H1 (cell line): ENCODE results near the gene OR5L1. TPM values are rescaled to one million over a fixed set of nuclear protein-coding genes. Genes with fewer than 3 reads are reported as not detected.

Experiments
- CTCF ChIA-PET: fragments of 300-600 bp; sonication (Branson Sonifier 250); formaldehyde crosslinking; loops from one replicate; lab custom pipeline; 2021; ENCODE audit not compliant: partially characterized antibody; lab: Charles Lee
- POLR2A ChIA-PET: fragments of 300-600 bp; sonication (Branson Sonifier 250); formaldehyde crosslinking; loops from one replicate; lab custom pipeline; 2021; ENCODE audit warnings: inconsistent platforms; ENCODE audit not compliant: partially characterized antibody; lab: Charles Lee
- DNase-seq, 2 experiments: peaks; one replicate each; pipeline versions ENCODE4 v3.0.0 to v3.0.0-alpha.2; 2010 to 2022; ENCODE audit warnings: low spot score in 2 of 2, low read depth in 1 of 2, mixed read lengths in 1 of 2
- FAIRE-seq: peaks from 2 replicates; lab custom pipeline; 2011; peaks lifted over from hg19 to GRCh38; lab: Jason Lieb, UNC
- H2AFZ ChIP-seq: 2 replicates; pipeline ENCODE4 v1.8.1; 2012; ENCODE audit warnings: low read length, inconsistent platforms
- H2AK5ac ChIP-seq: 2 replicates; pipeline ENCODE4 v1.6.1; 2013; ENCODE audit warnings: low read depth, low read length
- H2BK120ac ChIP-seq: replicated peaks from 2 replicates; pipeline ENCODE3; 2013; ENCODE audit warnings: low read depth, low read length, inconsistent platforms
- H2BK12ac ChIP-seq: 2 replicates; pipeline ENCODE4 v1.6.1; 2013; ENCODE audit warnings: low read depth, low read length
- H2BK15ac ChIP-seq: 2 replicates; pipeline ENCODE4 v1.6.1; 2013; ENCODE audit warnings: low read length
- H2BK20ac ChIP-seq: 2 replicates; pipeline ENCODE4 v1.6.1; 2013; ENCODE audit warnings: low read length
- H2BK5ac ChIP-seq: 2 replicates; pipeline ENCODE4 v1.6.1; 2013; ENCODE audit warnings: low read depth, low read length
- H3K14ac ChIP-seq: 2 replicates; pipeline ENCODE4 v1.6.1; 2013; ENCODE audit warnings: inconsistent platforms; ENCODE audit not compliant: insufficient read length
- H3K18ac ChIP-seq: 2 replicates; pipeline ENCODE4 v1.6.1; 2013; ENCODE audit warnings: low read length; ENCODE audit errors: extremely low read depth
- H3K23ac ChIP-seq: 2 replicates; pipeline ENCODE4 v1.6.1; 2013; ENCODE audit warnings: inconsistent platforms; ENCODE audit not compliant: insufficient read length
- H3K23me2 ChIP-seq: 2 replicates; pipeline ENCODE4 v1.6.1; 2013; ENCODE audit warnings: low read depth, low read length
- H3K27ac ChIP-seq: 2 replicates; pipeline ENCODE4 v1.6.1; 2011; ENCODE audit warnings: low read depth, low read length, inconsistent platforms
- H3K27me3 ChIP-seq, 4 experiments: replicated peaks in 1 of 4; 1 replicate in 1 of 4; 2 replicates in 3 of 4; pipeline versions ENCODE4 v1.6.1 to v1.8.1; 2011 to 2013; ENCODE audit warnings: low read length in 3 of 4, mild to moderate bottlenecking in 3 of 4, inconsistent platforms in 2 of 4, mixed read lengths in 2 of 4, moderate library complexity in 1 of 4; ENCODE audit not compliant: control insufficient read depth in 3 of 4, insufficient read depth in 3 of 4; ENCODE audit errors: extremely low read depth in 1 of 4
- H3K36me3 ChIP-seq, 4 experiments: 2 replicates each; pipeline versions ENCODE4 v1.6.1 to v1.8.1; 2011 to 2013; ENCODE audit warnings: mild to moderate bottlenecking in 4 of 4, low read length in 3 of 4, moderate library complexity in 2 of 4, control low read depth in 1 of 4, inconsistent platforms in 1 of 4; ENCODE audit not compliant: insufficient read depth in 4 of 4, control insufficient read depth in 2 of 4
- H3K4ac ChIP-seq: replicated peaks from 2 replicates; pipeline ENCODE3; 2013; ENCODE audit warnings: low read length, low read depth, mixed read lengths, inconsistent platforms; ENCODE audit not compliant: insufficient read length
- H3K4me1 ChIP-seq, 4 experiments: replicated peaks in 1 of 4; 1 replicate in 1 of 4; 2 replicates in 3 of 4; pipeline versions ENCODE4 v1.6.1 to v1.8.1; 2011 to 2013; ENCODE audit warnings: low read length in 3 of 4, inconsistent platforms in 2 of 4, mixed read lengths in 1 of 4; ENCODE audit not compliant: insufficient read depth in 4 of 4, control insufficient read depth in 3 of 4
- H3K4me2 ChIP-seq, 2 experiments: 2 replicates each; pipeline versions ENCODE4 v1.6.1 to v1.8.1; 2011 to 2013; ENCODE audit warnings: low read depth in 2 of 2, low read length in 2 of 2, control low read depth in 1 of 2, inconsistent platforms in 1 of 2, mild to moderate bottlenecking in 1 of 2; ENCODE audit not compliant: insufficient read depth in 1 of 2
- H3K4me3 ChIP-seq, 4 experiments: fragments of 200-600, 300-600 bp in 1 of 4; sonication (generic), shearing (Covaris generic), sonication (Bioruptor Twin) in 1 of 4; 2 replicates each; pipeline versions ENCODE4 v1.5.1 to v1.8.1; 2011 to 2016; ENCODE audit warnings: low read length in 4 of 4, low read depth in 3 of 4, control low read depth in 2 of 4, inconsistent platforms in 2 of 4, mild to moderate bottlenecking in 2 of 4, mixed read lengths in 1 of 4, moderate library complexity in 1 of 4; ENCODE audit not compliant: insufficient read depth in 2 of 4; ENCODE audit errors: extremely low read depth in 1 of 4
- H3K56ac ChIP-seq: replicated peaks from 2 replicates; pipeline ENCODE3; 2013; ENCODE audit warnings: low read depth, mild to moderate bottlenecking, mixed read lengths, low read length, inconsistent platforms; ENCODE audit not compliant: insufficient read length
- H3K79me1 ChIP-seq: 2 replicates; pipeline ENCODE4 v1.6.1; 2013; ENCODE audit warnings: low read depth, low read length, control low read depth
- H3K79me2 ChIP-seq, 2 experiments: 2 replicates each; pipeline versions ENCODE4 v1.6.1 to v1.8.1; 2012 to 2013; ENCODE audit warnings: low read length in 2 of 2, mild to moderate bottlenecking in 2 of 2, inconsistent platforms in 1 of 2; ENCODE audit not compliant: insufficient read depth in 2 of 2, control insufficient read depth in 1 of 2
- H3K9ac ChIP-seq, 4 experiments: replicated peaks in 1 of 4; 1 replicate in 1 of 4; 2 replicates in 3 of 4; pipeline versions ENCODE4 v1.6.1 to v1.8.1; 2011 to 2013; ENCODE audit warnings: low read depth in 3 of 4, low read length in 3 of 4, control low read depth in 2 of 4, mild to moderate bottlenecking in 2 of 4, moderate library complexity in 2 of 4, inconsistent platforms in 1 of 4; ENCODE audit errors: extremely low read depth in 1 of 4
- H3K9me3 ChIP-seq, 2 experiments: 2 replicates each; pipeline versions ENCODE4 v1.6.1 to v1.8.1; 2012 to 2013; ENCODE audit warnings: mild to moderate bottlenecking in 2 of 2, moderate library complexity in 2 of 2, control low read depth in 1 of 2, inconsistent platforms in 1 of 2, low read depth in 1 of 2, low read length in 1 of 2, mixed read lengths in 1 of 2; ENCODE audit not compliant: insufficient read depth in 2 of 2
- H4K20me1 ChIP-seq, 2 experiments: replicated peaks in 1 of 2; 2 replicates each; pipeline versions ENCODE3 to v1.8.1; 2011 to 2013; ENCODE audit warnings: inconsistent platforms in 2 of 2, low read length in 2 of 2, mild to moderate bottlenecking in 1 of 2; ENCODE audit not compliant: insufficient read depth in 2 of 2, control insufficient read depth in 1 of 2
- H4K5ac ChIP-seq: 2 replicates; pipeline ENCODE4 v1.6.1; 2013; ENCODE audit warnings: low read length, low read depth, mixed read lengths, inconsistent platforms; ENCODE audit not compliant: insufficient read length
- H4K8ac ChIP-seq: 2 replicates; pipeline ENCODE4 v1.8.0; 2013; ENCODE audit warnings: mild to moderate bottlenecking, moderate library complexity, low read length, inconsistent platforms; ENCODE audit not compliant: insufficient read depth; ENCODE audit errors: extremely low read depth
- H4K91ac ChIP-seq: replicated peaks from 2 replicates; pipeline ENCODE3; 2013; ENCODE audit warnings: low read length, mixed read lengths, inconsistent platforms; ENCODE audit not compliant: insufficient read length
- WGBS, 2 experiments: shearing (Covaris generic) in 1 of 2; methylation state at CpG; one replicate each; pipeline versions ENCODE4 v1.1.6 to v1.1.7; 2013 to 2015; ENCODE audit warnings: low lambda C conversion rate in 2 of 2, mixed read lengths in 2 of 2, inconsistent platforms in 1 of 2, low coverage in 1 of 2, missing lambda C conversion rate in 1 of 2; ENCODE audit not compliant: insufficient replicate concordance in 2 of 2, insufficient coverage in 1 of 2, insufficient read length in 1 of 2; ENCODE audit errors: extremely low coverage in 1 of 2, missing lambda C conversion rate in 1 of 2; 5-methylcytosine and 5-hydroxymethylcytosine counted together
- polyA plus RNA-seq, 7 experiments: library from polyadenylated mRNA; depleted of rRNA in 3 of 7; stranded (reverse) in 5 of 7; unstranded in 2 of 7; fragments of >200 nt in 5 of 7; fragments of 200-250 nt in 2 of 7; gene quantifications; 1 replicate in 5 of 7; 2 replicates in 1 of 7; 4 replicates in 1 of 7; pipeline versions ENCODE4 v1.2.1 to v1.2.3, GENCODE V29; 2011 to 2013; ENCODE audit warnings: missing spikeins in 2 of 7, mixed read lengths in 2 of 7
- total RNA-seq: library from RNA; stranded (reverse); fragmentation: NEBNext Ultra II Directional; extraction: Animal tissue kit (Norgen Biotek cat#: 25700); gene quantifications from 2 replicates; pipeline ENCODE4 v1.2.1, GENCODE V29; 2021

Gene OR5L1
- total and polyA plus RNA-seq, 2 of the 8 experiments (the other 6 are each of a cell fraction or from before 2014, with no cell fraction given) = not detected

GRCh38 chr11:55793321-55793720 lies 17.8 kb upstream of the OR5L1 start:
- Histone ChIP-seq H3K27ac (no peak overlapping the region), H3K9ac (no peak overlapping the region), H3K36me3 (no peaks in the 10 kb centered on the region), H3K4me2 (no peak overlapping the region), H3K4ac (no peak overlapping the region), H4K8ac (no peak overlapping the region), H3K14ac (no peak overlapping the region), H4K20me1 (no peaks in the 10 kb centered on the region), H3K18ac (no peak overlapping the region), H2BK15ac (no peak overlapping the region), H3K4me1 (no peaks in the 10 kb centered on the region), H3K27me3 (no peaks in the 10 kb centered on the region), H3K79me1 (no peaks in the 10 kb centered on the region), H2BK5ac (no peak overlapping the region), H4K91ac (no peak overlapping the region), H3K79me2 (no peaks in the 10 kb centered on the region), H3K56ac (no peak overlapping the region), H3K23ac (no peak overlapping the region), H2BK12ac (no peak overlapping the region), H3K23me2 (no peaks in the 10 kb centered on the region; the same call in 1 of the 2 replicates), H2BK20ac (no peak overlapping the region), H2AFZ (no peak overlapping the region), H3K4me3 (no peak overlapping the region), H4K5ac (no peak overlapping the region), H3K9me3 (peaks cover 65 to 66% of the 10 kb centered on the region in 2 experiments), H2BK120ac (no peak overlapping the region), H2AK5ac (no peak overlapping the region)
- CTCF ChIA-PET = no interaction called here
- POLR2A ChIA-PET = no interaction called here
- no peak for DNase-seq
- no peak for FAIRE-seq
- 60% methylated on average over 2 of the region's 2 CpGs; no CpG with 5 or more reads in 1 of the 2 experiments for WGBS, 2 experiments
